ENCODE measurements around the gene SELL.

Gene SELL

DNA sequence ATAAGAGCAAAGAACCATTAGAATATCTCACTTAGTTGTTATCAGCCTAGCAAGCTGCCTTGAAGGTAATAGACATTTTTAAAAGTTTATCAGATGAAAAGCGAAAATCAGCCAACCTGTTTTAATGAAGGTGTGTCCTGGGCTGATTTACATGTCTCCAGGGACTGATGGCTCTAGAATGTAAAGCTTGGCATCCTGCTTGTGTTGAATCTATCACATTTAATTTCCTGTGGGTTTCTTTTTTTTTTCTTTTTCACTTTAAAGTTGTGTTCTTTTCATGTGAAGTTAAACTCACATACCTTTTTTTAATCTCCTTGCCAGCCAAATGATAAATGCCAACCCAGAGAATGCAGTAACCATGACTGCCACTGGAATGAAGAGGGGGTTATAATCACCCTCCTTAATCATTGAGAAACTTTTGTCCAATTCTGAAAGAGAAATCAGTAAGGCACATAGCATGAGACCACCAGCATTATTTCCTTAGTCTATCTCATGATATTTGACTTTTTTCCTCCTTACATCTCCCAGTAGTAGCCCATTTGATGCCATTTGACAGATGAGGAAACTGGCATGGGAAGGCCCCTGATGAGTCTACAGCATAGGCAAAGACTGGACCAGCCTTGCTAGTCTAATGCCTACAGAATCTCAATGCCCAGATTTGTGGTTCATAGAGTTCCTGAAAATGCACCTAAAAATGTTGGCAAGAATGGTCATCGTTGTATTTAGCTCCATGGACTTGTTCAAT lies 10.0 kb downstream of the SELL start:
- H3K27ac ChIP-seq, result no peak overlapping the region
- no peak for TF ChIP-seq ZFX (IDR thresholded peaks at IDR 0.05; ENCODE audit: borderline replicate concordance)
- TF ChIP-seq, protein P1, sequence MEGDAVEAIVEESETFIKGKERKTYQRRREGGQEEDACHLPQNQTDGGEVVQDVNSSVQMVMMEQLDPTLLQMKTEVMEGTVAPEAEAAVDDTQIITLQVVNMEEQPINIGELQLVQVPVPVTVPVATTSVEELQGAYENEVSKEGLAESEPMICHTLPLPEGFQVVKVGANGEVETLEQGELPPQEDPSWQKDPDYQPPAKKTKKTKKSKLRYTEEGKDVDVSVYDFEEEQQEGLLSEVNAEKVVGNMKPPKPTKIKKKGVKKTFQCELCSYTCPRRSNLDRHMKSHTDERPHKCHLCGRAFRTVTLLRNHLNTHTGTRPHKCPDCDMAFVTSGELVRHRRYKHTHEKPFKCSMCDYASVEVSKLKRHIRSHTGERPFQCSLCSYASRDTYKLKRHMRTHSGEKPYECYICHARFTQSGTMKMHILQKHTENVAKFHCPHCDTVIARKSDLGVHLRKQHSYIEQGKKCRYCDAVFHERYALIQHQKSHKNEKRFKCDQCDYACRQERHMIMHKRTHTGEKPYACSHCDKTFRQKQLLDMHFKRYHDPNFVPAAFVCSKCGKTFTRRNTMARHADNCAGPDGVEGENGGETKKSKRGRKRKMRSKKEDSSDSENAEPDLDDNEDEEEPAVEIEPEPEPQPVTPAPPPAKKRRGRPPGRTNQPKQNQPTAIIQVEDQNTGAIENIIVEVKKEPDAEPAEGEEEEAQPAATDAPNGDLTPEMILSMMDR (IDR thresholded peaks at IDR 0.05), result no peak

GRCh38 chr1:169699707-169700106 lies 11.7 kb downstream of the SELL start:
- TF ChIP-seq, protein P1 (IDR thresholded peaks at IDR 0.05), result no peak
- no peak for TF ChIP-seq ZFX (IDR thresholded peaks at IDR 0.05; ENCODE audit: borderline replicate concordance)
- H3K27ac ChIP-seq, result no peak overlapping the region

DNA sequence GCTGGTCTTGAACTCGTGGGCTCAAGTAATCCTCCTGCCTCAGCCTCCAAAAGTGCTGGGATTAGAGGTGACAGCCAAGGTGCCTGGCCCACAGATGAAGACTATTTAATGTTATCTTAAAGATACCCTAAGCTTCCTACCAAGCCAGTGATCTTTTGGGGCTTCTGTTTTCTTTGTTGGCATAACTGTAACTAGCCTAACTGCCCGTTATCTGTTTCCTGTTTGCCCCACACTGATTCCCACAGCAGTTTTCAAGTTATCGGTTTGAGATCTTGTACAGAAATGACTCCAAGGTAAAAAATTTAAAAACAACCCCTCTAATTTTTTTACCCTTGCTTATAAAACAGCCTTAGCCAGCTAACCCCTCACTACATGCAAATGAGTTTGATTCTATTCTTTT lies 12.4 kb downstream of the SELL start:
- TF ChIP-seq ZFX (IDR thresholded peaks at IDR 0.05; ENCODE audit: borderline replicate concordance), result no peak
- TF ChIP-seq, protein P1 (IDR thresholded peaks at IDR 0.05), result no peak
- H3K27ac ChIP-seq, result no peak overlapping the region

DNA sequence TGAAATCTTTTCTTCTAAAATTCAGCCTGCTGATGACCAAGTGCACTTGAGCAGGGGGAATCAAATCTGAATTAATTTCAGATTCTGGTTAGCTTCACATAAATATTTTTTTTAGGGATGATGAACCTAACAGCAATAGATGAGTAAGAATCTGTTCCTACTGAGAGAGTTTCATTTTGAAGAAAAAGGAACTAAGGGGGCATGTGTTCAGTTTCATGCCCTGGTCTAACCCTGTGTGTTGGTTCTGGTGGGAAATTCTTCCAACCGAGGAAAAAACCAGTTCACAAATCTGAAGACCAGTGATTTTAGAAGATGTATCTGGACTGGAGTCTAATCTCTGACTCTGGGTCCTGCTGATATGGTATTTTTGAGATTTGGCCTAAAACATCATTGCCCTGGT lies 13.7 kb downstream of the SELL start:
- no peak overlapping the region for H3K27ac ChIP-seq
- TF ChIP-seq ZFX (IDR thresholded peaks at IDR 0.05; ENCODE audit: borderline replicate concordance), result no peak
- TF ChIP-seq, protein P1 (IDR thresholded peaks at IDR 0.05), result no peak

- no peak overlapping the region for H3K27ac ChIP-seq
- TF ChIP-seq, protein P1 (IDR thresholded peaks at IDR 0.05), result no peak
- no peak for TF ChIP-seq ZFX (IDR thresholded peaks at IDR 0.05; ENCODE audit: borderline replicate concordance)
Measured at GRCh38 chr1:169696273-169697100, 14.9 kb downstream of the SELL start.

- H3K27ac ChIP-seq, result no peak overlapping the region
- TF ChIP-seq ZFX (IDR thresholded peaks at IDR 0.05; ENCODE audit: borderline replicate concordance), result no peak
- TF ChIP-seq, protein P1 (IDR thresholded peaks at IDR 0.05), result no peak
Measured at GRCh38 chr1:169694304-169695075, 16.9 kb downstream of the SELL start.

Measured in 22Rv1 (cell line).